SHP77 treated with DMSO at 0.1 percent for 48 hours (cell line): ENCODE data around the gene GIMAP2.
"Not testable (repeated sequence)": the region's sequence is repeated elsewhere in the genome, so short reads cannot be mapped to it uniquely, and the experiment has no call there.

Source experiments
- DNase-seq: peaks from one replicate; lab custom pipeline; 2025; lab: John Stamatoyannopoulos, UW

Gene GIMAP2

DNA sequence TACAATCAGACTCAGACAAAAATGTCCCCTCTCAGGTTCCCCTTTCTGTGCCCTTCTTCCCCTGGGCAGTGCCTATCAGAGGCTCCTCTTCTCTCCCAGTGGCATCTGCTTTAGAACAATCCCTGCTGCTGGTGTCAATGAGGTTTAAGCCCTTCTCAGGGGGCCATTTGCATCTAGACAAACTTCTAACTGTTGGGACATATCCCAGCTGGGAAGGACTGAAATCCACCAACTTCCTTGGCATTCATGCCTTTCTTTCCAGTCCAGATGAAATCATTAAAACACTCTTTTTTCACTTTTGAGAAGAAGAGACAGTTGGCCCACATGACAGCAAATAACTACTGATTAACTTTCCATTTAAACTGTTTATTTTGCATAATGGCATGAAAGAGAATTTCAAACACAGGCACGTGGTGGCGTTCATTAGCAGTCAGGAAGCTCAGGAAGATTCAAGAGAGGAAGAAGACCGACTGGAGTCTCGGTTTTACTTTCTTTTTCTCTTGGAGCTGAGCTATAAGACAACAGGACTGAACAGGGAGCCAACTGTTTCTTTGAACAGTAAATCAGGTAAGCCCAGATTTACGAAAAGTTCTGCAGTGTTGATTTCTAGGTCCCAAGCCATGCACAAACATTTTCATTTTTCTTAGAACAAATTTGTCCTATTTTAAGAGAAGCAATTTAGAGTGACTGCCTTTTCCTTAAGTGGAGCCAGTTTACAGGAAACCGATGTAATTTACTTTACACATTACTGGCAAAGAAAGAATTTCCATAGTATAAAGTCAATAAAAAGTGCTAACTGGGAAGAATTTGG, at the start of gene GIMAP2:
GIMAP2 (plus strand) TSS at position 488 of the 811 bp plus-strand sequence. CDS start 1,354 bp downstream, outside the sequence.
- DNase-seq = no peak

DNA sequence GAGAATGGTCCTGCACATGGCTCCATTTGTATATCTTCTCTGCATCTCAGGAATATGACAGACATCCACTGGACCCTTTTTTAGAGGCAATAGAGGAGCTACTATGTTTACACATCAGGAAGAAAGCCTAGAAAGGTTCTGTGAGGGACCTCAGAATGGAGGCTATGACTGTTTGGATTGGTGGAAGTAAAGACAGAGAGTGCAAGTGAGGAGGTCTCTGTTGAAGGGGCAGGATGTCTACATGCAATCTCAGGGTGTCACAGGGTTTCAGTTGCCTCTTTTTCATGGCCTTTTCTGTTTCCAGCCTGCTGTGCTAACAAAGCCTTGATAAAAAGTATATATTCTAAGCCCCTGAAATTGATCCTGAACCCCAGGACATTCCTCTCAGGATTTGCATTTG, 43.7 kb upstream of the GIMAP2 start:
- no peak for DNase-seq

DNA sequence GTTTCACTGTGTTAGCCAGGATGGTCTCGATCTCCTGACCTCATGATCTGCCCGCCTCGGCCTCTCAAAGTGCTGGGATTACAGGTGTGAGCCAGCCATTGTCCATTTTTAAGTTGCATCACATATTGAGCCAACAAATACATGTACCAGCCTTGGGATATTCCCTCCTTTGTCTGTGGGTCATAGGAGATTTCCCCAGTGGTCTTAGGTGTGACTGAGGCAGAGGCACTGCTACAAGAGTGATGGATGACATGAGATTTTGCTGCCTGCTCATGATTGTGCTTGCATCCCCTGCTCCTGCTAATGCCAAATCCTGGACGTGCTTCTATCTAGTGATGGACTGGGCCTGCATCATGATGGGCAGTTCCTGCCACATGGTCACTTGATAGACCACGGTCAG, 42.6 kb upstream of the GIMAP2 start:
- no peak for DNase-seq

DNA sequence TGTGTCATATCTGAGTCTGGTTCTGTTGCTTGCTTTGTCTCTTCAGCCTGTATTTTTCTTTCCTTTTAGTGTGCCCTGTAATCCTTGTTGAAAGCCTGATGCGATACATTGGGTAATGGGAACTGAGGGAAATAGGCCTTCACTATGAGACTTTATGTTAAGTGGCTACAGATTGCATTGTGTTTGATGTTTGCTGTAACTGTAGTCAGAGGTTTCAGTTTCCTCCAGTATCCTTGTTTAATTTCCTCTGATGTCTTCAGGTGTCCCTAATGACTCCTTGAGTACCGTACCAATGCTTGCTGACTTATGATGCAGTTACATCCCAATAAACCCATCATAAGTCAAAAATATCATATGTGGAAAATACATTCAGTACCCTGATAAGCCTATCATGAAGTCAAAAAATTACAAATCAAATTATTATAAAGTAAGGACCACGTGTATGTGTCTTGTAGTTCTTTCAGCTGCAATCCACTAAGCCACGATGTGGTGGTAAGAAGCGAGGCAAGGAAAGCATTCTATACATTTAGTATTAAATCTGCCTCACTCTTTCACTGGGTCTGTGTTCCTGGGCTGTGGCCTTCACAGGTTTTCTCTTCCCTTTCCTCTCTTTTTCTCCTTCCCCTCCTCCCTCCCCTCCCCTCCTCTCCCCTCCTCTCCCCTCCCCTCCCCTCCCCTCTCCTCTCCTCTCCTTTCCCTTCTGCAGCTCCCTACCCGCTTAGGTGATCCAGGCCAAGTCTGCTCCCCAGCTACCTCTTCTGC, 40.1 kb upstream of the GIMAP2 start:
- DNase-seq = no peak

DNA sequence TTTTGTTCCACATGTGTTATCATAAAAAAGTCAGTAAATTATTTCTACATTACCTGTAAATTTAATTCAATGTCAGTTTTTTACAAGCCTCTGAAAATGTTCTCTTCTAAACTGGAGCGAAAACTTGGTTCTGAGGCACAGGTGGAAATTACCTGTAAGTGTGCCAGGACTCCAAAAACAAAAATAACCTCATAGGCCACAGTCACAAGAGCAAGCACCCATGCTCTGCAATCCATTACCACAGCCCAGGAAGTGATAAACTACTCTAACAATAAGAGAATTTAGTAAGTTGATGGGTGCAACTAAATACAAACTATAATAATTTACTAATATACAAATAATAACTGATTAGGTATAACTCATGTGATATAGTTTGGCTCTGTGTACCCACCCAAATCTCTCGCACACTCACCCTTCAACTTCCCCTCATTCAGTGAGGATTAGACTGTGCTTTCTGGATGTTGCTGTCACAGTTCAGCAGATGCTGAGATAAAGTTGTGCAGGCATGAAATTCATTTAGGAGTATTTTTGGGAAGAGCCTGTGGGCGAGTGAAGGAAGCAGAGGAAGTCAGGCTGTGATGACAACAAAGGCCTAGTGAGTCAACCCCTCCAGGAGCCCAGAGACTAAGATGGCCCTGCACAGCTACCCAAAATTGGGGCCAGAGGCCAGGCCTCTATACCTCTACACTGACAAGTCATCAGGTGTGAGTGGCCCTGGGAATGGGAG, 37.0 kb upstream of the GIMAP2 start:
- no peak for DNase-seq

DNA sequence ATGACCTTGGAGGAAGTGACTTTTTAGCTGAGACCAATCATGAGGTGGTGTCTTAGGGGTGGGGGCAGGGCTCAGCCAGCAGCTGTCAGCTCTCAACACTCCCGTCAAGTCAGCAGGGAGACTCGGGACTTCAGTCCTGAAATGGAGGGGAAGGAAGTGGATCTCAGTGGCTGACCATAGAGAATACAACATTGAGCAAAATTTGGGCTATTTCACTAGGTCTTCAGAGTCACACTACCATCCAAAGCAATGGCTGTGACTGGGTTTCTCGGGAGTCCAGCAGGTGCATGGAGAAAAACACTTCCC, 36.5 kb upstream of the GIMAP2 start:
- DNase-seq = no peak

DNA sequence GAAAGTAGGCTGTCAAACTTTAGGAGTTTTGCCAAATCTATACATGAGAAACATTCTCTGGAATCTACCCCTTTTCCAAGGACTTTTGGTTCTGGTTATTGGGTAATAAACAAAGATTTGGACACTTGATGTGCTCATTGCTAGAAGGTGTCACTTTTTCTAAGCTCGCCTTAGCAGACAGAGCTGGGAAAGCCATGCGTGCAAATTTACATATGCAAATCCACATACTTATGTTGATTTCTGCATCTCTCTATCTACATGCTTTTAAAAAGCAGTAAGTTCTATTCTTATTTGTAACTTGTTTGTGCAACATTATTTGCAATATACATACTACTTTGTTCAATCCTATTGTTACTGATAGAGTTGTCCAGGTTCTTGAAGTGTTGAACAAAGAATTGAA, 30.8 kb upstream of the GIMAP2 start:
- no peak for DNase-seq

DNA sequence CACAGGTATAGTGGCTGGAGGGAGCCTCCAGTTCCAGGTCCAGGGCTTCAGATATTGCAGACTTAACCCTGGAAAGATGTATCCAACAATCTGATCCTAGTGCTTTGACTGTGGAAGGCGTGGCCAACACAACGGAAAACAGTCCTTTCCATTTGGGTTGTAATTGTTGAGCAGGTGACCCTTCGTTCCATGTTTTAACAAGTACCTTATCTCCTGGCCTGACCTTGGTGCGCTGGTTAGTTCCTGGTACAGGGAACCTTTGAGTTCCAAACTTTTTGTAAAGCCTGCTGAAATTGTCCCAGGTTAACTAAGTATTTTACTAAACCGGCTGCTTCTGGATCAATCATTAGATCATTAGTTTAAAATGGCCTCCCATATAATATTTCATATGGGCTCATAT, 29.5 kb upstream of the GIMAP2 start:
- DNase-seq = no peak

DNA sequence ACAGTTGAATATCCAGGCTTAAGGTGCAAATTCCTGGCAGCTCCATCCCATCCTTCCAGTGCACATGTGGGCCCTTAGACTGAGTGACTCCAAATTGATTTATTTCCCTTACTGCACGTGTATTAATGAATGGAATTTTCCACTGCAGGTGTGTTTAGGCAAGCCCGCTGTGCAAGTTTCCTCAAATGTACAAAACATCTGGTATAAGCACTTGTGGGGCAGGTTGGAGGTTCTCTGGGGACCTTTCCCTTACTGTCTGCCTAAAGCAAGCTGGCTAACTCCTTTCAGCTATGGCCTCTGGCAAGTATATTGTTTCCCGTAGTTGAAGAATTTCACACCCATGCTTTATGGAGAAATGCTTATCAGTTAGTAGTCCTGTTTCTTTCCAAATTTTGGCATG, 28.0 kb upstream of the GIMAP2 start:
- no peak for DNase-seq

DNA sequence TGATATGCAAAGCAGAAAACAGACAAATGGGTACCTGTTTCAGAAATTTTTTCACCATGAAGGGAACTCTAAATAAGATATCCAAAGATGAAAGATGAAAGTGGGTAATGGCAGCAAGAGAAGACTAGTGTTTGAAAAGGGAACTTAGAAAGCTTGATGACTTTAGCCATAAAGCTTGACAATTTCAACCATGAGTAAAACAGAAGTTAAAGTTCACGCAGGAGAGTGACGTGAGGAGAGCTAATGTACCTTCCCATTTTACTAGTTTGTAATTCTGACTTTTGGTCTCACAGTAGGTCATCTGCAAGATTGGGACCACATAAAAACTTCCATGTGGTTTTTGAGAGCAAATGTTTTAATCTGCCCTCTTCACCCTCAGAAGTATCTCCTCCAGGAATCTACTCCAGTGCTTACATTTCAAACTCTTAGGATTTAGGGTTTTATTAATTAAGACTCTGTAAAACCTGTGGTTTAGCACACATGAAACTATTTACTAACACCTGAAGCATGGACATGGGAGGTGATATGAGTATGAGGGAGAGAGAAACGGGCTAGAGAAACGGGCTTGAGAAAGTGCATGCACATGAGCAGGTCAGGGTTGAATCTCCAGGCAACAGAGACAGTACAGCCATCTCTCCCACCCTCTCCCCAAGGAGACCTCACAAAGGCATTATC, 24.4 kb upstream of the GIMAP2 start:
- no peak for DNase-seq

DNA sequence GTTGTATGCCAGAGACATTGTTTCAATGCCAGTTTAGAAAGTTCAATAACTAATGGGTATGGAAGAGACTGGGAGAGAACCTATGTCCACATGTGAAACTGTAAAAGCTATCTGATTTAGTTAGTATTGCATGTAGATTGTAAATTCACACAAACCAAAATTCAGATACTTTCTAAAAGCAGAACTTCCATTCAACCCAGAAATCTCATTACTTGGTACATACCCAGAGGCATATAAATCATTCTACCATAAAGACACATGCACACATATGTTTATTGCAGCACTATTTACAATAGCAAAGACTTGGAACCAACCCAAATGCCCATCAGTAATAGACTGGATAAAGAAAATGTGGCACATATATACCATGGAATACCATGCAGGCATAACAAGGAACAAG, 22.7 kb upstream of the GIMAP2 start:
- not testable (repeated sequence) for DNase-seq

DNA sequence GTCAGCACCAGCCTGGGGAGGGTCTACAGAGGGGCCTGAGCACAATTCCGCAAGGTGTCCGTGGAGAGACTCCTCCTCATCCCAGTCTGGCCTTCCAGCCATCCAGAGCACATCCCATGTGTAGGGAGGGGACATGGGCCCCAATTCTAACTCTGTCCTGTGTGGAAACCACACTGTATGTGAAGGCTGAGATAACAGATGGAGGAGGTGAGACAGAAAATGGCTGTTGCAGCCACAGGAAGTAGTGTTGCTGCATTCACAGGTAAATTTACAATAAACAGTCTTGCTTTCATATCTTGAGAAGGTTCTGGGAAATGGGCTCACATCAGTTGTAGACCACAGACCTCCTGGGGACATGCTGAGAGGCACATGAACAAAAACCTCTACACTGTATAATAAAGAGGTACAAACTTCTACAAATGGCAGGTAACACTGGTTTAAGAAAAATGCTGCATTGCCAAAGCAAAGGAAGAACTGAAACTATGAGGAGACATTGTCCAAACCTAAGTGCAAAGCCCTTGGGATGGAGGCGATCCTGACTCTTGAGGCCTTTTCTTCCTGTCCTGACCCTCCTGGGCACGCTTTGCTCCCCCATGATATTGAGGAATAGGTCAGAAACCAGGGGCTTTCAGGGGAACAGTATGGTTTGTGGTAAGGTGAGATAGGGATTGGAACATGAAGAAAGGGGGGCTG, 21.6 kb upstream of the GIMAP2 start:
- DNase-seq = no peak

DNA sequence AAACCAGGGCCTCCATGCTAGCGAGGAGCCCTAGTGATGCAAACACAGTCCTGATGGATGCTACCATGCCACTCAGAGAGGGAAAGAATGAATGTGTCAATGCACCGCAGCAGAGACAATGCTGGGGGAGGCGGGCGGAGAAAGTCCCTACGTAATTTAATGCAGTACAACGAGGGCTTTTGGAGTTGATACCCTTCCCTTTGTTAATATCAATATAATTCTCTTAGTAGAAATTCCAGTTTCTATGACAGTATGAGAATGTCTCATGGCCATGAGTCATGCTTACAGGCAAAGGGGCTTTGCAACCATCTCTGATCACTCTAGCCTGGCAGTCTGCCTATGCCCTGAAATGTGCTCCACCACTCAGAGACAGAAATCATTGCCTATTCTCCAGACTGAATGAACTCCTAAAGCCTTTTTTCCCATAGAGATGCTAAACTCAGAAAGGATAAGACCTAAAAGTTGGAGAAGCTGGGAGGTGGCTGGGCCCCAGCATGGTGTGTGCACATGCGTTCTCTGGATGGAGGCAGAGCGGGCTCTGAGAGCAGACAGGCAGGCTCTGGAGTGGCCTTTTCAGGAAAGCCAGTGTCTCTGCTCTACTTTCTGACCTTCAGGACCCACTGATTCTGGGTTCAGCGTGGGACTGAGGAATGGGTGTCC, 20.3 kb upstream of the GIMAP2 start:
- DNase-seq = no peak

DNA sequence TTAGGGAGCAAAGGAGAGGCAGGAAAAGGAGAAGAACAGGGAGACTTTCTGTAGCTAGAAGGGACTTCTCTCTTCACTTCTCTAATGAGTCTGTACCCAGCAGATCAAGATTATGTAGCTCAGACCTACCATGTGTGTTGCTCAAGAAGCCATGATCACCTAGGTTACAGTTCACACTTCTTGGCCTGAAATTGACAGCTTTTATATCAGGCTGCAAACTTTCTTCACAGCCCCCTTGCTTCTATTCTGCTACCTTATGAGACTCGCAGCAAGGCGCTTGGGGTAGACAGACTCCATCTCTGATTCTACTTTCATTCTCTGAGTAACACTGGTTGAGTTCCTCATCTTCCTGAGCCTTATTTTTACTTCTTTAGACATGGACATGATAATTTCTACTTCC, 19.6 kb upstream of the GIMAP2 start:
- no peak for DNase-seq

DNA sequence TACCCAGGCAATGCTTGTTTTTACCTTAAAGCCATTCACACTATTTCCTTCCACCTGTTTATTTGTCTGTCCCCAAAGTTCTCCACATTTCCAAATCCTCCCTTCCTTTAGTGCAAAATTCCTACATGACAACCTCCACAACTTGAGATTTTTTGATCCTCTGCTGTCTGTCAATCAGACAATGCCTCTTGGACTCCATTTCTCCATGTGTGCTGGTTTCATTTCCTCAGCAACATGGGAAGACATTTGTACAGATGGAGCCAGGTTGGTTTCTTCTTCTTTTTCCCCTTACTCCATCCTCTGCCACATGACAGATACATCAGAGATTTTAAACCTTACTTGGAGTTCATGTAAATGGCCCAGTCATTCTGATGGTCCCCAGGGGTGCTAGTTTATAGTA, 19.1 kb upstream of the GIMAP2 start:
- DNase-seq = no peak

DNA sequence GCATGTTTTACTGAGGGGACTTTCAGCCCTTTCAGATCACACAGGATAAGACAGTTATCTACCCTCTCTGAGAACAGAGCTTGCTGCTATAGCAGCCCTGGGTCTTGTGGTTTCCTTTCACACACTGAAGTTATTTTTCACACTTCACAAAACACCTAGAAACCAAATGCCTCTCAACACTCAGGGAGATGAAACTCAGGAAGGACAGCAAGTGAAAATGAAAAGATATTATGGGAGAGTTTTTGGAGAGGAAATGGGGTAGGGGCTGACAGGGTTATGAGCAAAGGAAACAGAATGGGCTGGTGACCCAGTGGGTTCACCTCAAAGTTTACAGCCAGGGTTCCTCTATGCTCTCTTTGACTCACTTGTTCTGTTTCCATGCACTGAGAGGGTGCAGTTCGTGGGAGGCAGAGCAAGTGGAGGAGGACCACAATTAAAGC, 17.0 kb upstream of the GIMAP2 start:
- DNase-seq = no peak

DNA sequence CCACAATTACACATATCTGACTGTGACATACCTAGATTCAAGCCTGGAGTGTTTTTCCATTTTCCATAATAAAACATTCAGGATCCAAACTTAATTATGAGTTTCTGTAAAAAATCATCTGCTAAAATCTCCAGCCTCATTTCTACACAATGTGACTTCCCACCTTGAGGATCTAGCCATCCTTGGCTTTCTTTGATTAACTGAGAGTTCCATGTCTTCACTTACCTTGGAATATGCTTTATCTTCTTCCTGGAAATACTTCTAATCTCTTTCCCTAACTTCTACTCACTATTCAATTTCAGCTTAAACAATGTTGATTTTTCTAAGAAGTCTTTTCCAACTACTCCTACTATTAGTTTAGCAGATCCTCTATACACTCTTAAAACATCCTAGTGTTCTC, 16.5 kb upstream of the GIMAP2 start:
- no peak for DNase-seq

DNA sequence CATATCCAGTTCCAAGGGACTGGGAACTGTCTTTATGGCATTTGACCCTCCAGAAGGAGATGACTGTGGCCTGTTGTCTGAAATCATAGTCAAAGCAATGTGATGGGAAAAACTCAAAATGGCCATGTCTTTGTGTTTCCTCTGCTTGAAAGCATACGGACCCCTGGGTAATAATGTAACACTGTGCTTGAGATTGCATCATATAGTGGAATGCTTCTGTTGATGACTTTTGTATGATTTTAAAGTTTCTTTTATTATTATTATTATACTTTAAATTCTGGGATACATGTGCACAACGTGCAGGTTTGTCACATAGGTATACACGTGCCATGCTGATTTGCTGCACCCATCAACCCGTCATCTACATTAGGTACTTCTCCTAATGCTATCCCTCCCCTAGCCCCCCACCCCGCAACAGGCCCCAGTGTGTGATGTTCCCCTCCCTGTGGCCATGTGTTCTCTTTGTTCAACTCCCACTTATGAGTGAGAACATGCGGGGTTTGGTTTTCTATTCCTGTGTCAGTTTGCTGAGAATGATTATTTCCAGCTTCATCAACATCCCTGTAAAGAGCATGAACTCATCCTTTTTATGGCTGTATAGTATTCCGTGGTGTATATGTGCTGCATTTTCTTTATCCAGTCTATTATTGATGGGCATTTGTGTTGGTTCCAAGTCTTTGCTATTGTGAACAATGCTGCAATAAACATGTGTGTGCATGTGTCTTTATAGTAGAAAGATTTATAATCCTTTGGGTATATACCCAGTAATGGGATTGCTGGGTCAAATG, 13.5 kb upstream of the GIMAP2 start:
- not testable (repeated sequence) for DNase-seq

DNA sequence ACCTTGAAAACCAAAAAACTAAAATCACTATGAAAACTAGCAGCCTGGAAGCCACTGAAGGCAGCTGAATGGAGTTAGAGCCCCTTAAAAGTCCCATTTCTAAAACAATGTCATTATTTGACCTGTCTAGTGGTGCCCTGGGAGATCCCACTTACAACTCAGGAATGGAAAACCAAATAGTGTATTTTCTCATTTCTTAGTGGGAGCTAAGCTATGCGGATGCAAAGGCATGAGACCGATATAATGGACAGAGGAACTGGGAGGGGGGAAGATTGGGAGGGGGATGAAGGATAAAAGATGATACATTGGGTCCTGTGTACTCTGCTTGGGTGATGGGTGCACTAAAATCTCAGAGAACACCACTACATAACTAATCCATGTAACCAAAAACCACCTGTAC, 9.8 kb upstream of the GIMAP2 start:
- DNase-seq = no peak

DNA sequence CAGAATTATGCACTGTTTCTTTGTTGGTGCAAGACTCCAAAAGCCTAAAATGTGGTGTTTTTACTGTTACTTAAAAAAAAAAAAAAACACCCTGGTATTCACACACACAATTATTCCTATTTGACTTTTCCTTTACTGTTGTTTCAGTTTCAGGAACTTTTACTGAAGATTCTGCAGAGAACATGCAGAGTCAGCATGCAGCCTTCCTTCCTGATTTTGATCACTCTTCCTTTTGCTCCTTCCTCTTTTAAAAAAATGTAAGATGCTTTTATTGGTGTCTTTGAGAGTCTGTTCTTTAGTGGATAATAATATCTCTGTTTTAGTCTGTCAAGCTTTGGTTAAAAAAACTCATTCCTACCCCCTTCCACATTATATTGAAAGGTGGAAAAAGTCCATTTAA, 9.2 kb upstream of the GIMAP2 start:
- DNase-seq = not testable (repeated sequence)
